Muscle of leg (tissue), 11 donors: ENCODE results near the gene CABP5. TPM values are rescaled to one million over a fixed set of nuclear protein-coding genes. Genes with fewer than 3 reads are reported as not detected.

ENCODE experiments used
- DNase-seq: peaks from one replicate; pipeline ENCODE4 v3.0.0; 2013
- H3K27ac ChIP-seq: one replicate; pipeline ENCODE4 v1.5.1; 2013; ENCODE audit warnings: mild to moderate bottlenecking, low read length, control low read depth
- H3K27me3 ChIP-seq: one replicate; pipeline ENCODE4 v1.6.1; 2013; ENCODE audit warnings: low read length; ENCODE audit not compliant: control insufficient read depth, insufficient read depth
- H3K36me3 ChIP-seq: one replicate; pipeline ENCODE4 v1.6.1; 2013; ENCODE audit warnings: low read length; ENCODE audit not compliant: control insufficient read depth, insufficient read depth
- H3K4me1 ChIP-seq: one replicate; pipeline ENCODE4 v1.6.1; 2013; ENCODE audit warnings: low read length; ENCODE audit not compliant: control insufficient read depth, insufficient read depth
- H3K4me3 ChIP-seq: one replicate; pipeline ENCODE4 v1.5.1; 2013; ENCODE audit warnings: low read length, control low read depth
- H3K9me3 ChIP-seq: replicated peaks from 2 replicates; pipeline ENCODE4 v1.6.1; 2013; ENCODE audit warnings: low read depth, low read length; ENCODE audit not compliant: control insufficient read depth
- WGBS: methylation state at CpG from one replicate; pipeline ENCODE4 v1.1.5; 2013; ENCODE audit warnings: missing lambda C conversion rate; ENCODE audit not compliant: insufficient coverage; 5-methylcytosine and 5-hydroxymethylcytosine counted together
- polyA plus RNA-seq, 8 donors: library from polyadenylated mRNA; unstranded; fragments of 120-200 nt; gene quantifications; one replicate each; pipeline versions ENCODE4 v1.2.1 to v1.2.3, GENCODE V29; 2013; ENCODE audit warnings: inconsistent platforms in 1 of 8, low replicate concordance in 1 of 8; ENCODE audit not compliant: insufficient read length in 8 of 8, insufficient read depth in 1 of 8
- total RNA-seq: library from RNA; stranded (reverse); fragments of 120-200 nt; gene quantifications from one replicate; pipeline ENCODE4 v1.2.4, GENCODE V29; 2013

CABP5 gene
- total and polyA plus RNA-seq, 9 donors: 0.10 TPM; not detected in 8

GRCh38 chr19:48064509-48064908, 20.6 kb upstream of the CABP5 start:
- DNase-seq: no peak
- H3K4me1 ChIP-seq: no peaks in the 10 kb centered on the region
- no peaks in the 10 kb centered on the region for H3K9me3 ChIP-seq
- peaks cover 5% of the 10 kb centered on the region for H3K36me3 ChIP-seq
- H3K27me3 ChIP-seq: peaks cover 4% of the 10 kb centered on the region
- WGBS: no CpG with 5 or more reads among the region's 2 CpGs
- H3K27ac ChIP-seq: no peak overlapping the region
- no peak overlapping the region for H3K4me3 ChIP-seq

- WGBS: 38% methylated on average over 17 of the region's 37 CpGs
- Histone ChIP-seq H3K4me3 (no peak overlapping the region), H3K9me3 (no peaks in the 10 kb centered on the region), H3K4me1 (no peaks in the 10 kb centered on the region), H3K27ac (no peak overlapping the region), H3K36me3 (peaks cover 3% of the 10 kb centered on the region), H3K27me3 (peaks cover 4% of the 10 kb centered on the region)
- DNase-seq: no peak
Observed at GRCh38 chr19:48061401-48062344, 17.8 kb upstream of the CABP5 start.

- no peak overlapping the region for H3K27ac ChIP-seq
- no peak for DNase-seq
- H3K9me3 ChIP-seq: no peaks in the 10 kb centered on the region
- peaks cover 2% of the 10 kb centered on the region for H3K36me3 ChIP-seq
- H3K27me3 ChIP-seq: peaks cover 4% of the 10 kb centered on the region
- WGBS: no CpG with 5 or more reads among the region's 5 CpGs
- no peaks in the 10 kb centered on the region for H3K4me1 ChIP-seq
- no peak overlapping the region for H3K4me3 ChIP-seq
Observed at GRCh38 chr19:48060381-48060780, 16.5 kb upstream of the CABP5 start.

GRCh38 chr19:48059331-48059730, 15.5 kb upstream of the CABP5 start:
- WGBS: 88% methylated on average over 3 of the region's 6 CpGs
- H3K27ac ChIP-seq: no peak overlapping the region
- no peak overlapping the region for H3K4me3 ChIP-seq
- H3K4me1 ChIP-seq: no peaks in the 10 kb centered on the region
- H3K9me3 ChIP-seq: no peaks in the 10 kb centered on the region
- peaks cover 4% of the 10 kb centered on the region for H3K27me3 ChIP-seq
- DNase-seq: no peak
- peaks cover 2% of the 10 kb centered on the region for H3K36me3 ChIP-seq

GRCh38 chr19:48053856-48054255, 10.0 kb upstream of the CABP5 start:
- no peaks in the 10 kb centered on the region for H3K27me3 ChIP-seq
- no peak overlapping the region for H3K4me3 ChIP-seq
- no peaks in the 10 kb centered on the region for H3K9me3 ChIP-seq
- H3K4me1 ChIP-seq: no peaks in the 10 kb centered on the region
- no peak for DNase-seq
- peaks cover 8% of the 10 kb centered on the region for H3K36me3 ChIP-seq
- 77% methylated on average over 3 of the region's 5 CpGs for WGBS
- no peak overlapping the region for H3K27ac ChIP-seq

- no peak overlapping the region for H3K27ac ChIP-seq
- peaks cover 11% of the 10 kb centered on the region for H3K36me3 ChIP-seq
- no peaks in the 10 kb centered on the region for H3K4me1 ChIP-seq
- H3K27me3 ChIP-seq: no peaks in the 10 kb centered on the region
- no peak overlapping the region for H3K4me3 ChIP-seq
- 100% methylated on average over 2 of the region's 5 CpGs for WGBS
- no peak for DNase-seq
- no peaks in the 10 kb centered on the region for H3K9me3 ChIP-seq
Observed at GRCh38 chr19:48053076-48053475, 9.2 kb upstream of the CABP5 start.

GRCh38 chr19:48051335-48052033, 7.6 kb upstream of the CABP5 start:
- no CpG with 5 or more reads among the region's 10 CpGs for WGBS
- H3K4me1 ChIP-seq: no peaks in the 10 kb centered on the region

GRCh38 chr19:48044561-48044960, 682 bp upstream of the CABP5 start:
- Histone ChIP-seq H3K4me3 (no peak overlapping the region), H3K9me3 (no peaks in the 10 kb centered on the region), H3K36me3 (peaks cover 4% of the 10 kb centered on the region), H3K27ac (no peak overlapping the region), H3K4me1 (no peaks in the 10 kb centered on the region), H3K27me3 (no peaks in the 10 kb centered on the region)
- WGBS: 82% methylated on average over 2 of the region's 5 CpGs
- DNase-seq: no peak

More at GRCh38 chr19:48051335-48052033, 7.6 kb upstream of the CABP5 start:
- DNase-seq: no peak
- H3K4me3 ChIP-seq: no peak overlapping the region
- H3K27me3 ChIP-seq: no peaks in the 10 kb centered on the region
- peaks cover 12% of the 10 kb centered on the region for H3K36me3 ChIP-seq
- no peaks in the 10 kb centered on the region for H3K9me3 ChIP-seq
- no peak overlapping the region for H3K27ac ChIP-seq

GRCh38 chr19:48041877-48042580, 1.9 kb downstream of the CABP5 start:
- Histone ChIP-seq H3K9me3 (peaks cover under 1% of the 10 kb centered on the region), H3K27ac (no peak overlapping the region), H3K27me3 (no peaks in the 10 kb centered on the region), H3K36me3 (no peaks in the 10 kb centered on the region), H3K4me1 (no peaks in the 10 kb centered on the region), H3K4me3 (no peak overlapping the region)
- no peak for DNase-seq
- 62% methylated on average over 1 of the region's 2 CpGs for WGBS

- no peak overlapping the region for H3K4me3 ChIP-seq
- H3K9me3 ChIP-seq: peaks cover 6% of the 10 kb centered on the region
- DNase-seq: no peak
- H3K27me3 ChIP-seq: no peaks in the 10 kb centered on the region
- H3K36me3 ChIP-seq: no peaks in the 10 kb centered on the region
- no peak overlapping the region for H3K27ac ChIP-seq
- no peaks in the 10 kb centered on the region for H3K4me1 ChIP-seq
- no CpG with 5 or more reads among the region's 2 CpGs for WGBS
Observed at GRCh38 chr19:48036765-48037164, 7.1 kb downstream of the CABP5 start.
